ENCODE measurements around the gene EDAR.

DNA sequence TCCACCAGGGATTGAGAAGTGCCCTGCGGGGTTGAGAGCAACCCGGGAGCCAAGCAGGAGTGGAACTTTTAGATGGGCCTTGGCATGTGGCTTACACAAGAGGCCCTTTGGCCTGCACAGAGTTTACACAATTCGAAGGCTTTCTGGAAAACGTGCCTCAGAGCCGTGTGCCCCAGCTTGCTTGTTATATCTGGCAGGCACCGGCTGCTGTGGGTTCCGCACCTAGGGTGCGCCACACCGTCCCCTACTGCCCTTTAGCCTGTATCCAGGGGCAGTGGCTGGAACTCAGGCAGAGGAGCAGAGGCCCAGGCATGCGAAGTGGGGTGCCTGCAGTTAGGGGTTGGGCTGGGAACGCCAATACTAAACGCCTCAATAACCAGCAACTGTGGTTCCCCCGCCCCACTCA lies 32.9 kb upstream of the EDAR start:
- TF ChIP-seq CTCF (conservative IDR thresholded peaks at IDR 0.05 in 1 of 2, IDR thresholded peaks at IDR 0.05 in 1 of 2; ENCODE audit: low read depth in 1 of 2, low read length in 2 of 2) (no peak), EZH2 (IDR thresholded peaks at IDR 0.05; ENCODE audit: low read length, missing control alignments) (no peak)

Measured in fibroblast of lung (primary cell).